ENCODE results near the gene PECR. TPM values are rescaled to one million over a fixed set of nuclear protein-coding genes. Genes with fewer than 3 reads are reported as not detected.

The PECR gene
- total RNA-seq, 3 donors from 2014 or later = 19.6 to 31.8 (median 28.8) TPM

GRCh38 chr2:216090369-216090786 is 8.8 kb upstream of the PECR start:
- intact Hi-C loops (cut with DNase I, micrococcal nuclease) = no loop called here
- Histone ChIP-seq H3K4me1 (ENCODE audit: low read depth) (no peaks in the 10 kb centered on the region), H3K36me3 (ENCODE audit: low read depth) (no peaks in the 10 kb centered on the region), H3K4me3 (no peak overlapping the region), H3K9me3 (no peaks in the 10 kb centered on the region)
- DNase-seq (no peak), ATAC-seq (peak; percentile 28)
- no peak for TF ChIP-seq CTCF (IDR thresholded peaks at IDR 0.05)

GRCh38 chr2:216086207-216086893 is 4.7 kb upstream of the PECR start:
- H3K4me1 ChIP-seq (ENCODE audit: low read depth) = no peaks in the 10 kb centered on the region
- no peak for DNase-seq
- H3K4me3 ChIP-seq = no peak overlapping the region
- H3K9me3 ChIP-seq = no peaks in the 10 kb centered on the region
- intact Hi-C loops (cut with DNase I, micrococcal nuclease) = no loop called here
- TF ChIP-seq CTCF (IDR thresholded peaks at IDR 0.05) = no peak
- no peak for ATAC-seq
- H3K36me3 ChIP-seq (ENCODE audit: low read depth) = no peaks in the 10 kb centered on the region

- no peaks in the 10 kb centered on the region for H3K36me3 ChIP-seq (ENCODE audit: low read depth)
- DNase-seq (no peak), ATAC-seq (no peak)
- intact Hi-C loops (cut with DNase I, micrococcal nuclease) = no loop called here
- peaks cover 10% of the 10 kb centered on the region for H3K4me1 ChIP-seq (ENCODE audit: low read depth)
- H3K4me3 ChIP-seq = no peak overlapping the region
- no peak for TF ChIP-seq CTCF (IDR thresholded peaks at IDR 0.05)
- H3K9me3 ChIP-seq = no peaks in the 10 kb centered on the region
These were observed 2.9 kb upstream of the PECR start for GRCh38 chr2:216084547-216084946.

GRCh38 chr2:216083464-216084281 is 2.1 kb upstream of the PECR start:
- ATAC-seq (no peak), DNase-seq (no peak)
- no peak overlapping the region for H3K4me3 ChIP-seq
- peaks cover 10% of the 10 kb centered on the region for H3K4me1 ChIP-seq (ENCODE audit: low read depth)
- no peaks in the 10 kb centered on the region for H3K36me3 ChIP-seq (ENCODE audit: low read depth)
- no peaks in the 10 kb centered on the region for H3K9me3 ChIP-seq
- intact Hi-C loops (cut with DNase I, micrococcal nuclease) = no loop called here
- no peak for TF ChIP-seq CTCF (IDR thresholded peaks at IDR 0.05)

- ATAC-seq (no peak), DNase-seq (no peak)
- Histone ChIP-seq H3K4me1 (ENCODE audit: low read depth) (peaks cover 10% of the 10 kb centered on the region), H3K4me3 (no peak overlapping the region), H3K36me3 (ENCODE audit: low read depth) (no peaks in the 10 kb centered on the region), H3K9me3 (no peaks in the 10 kb centered on the region)
- no peak for TF ChIP-seq CTCF (IDR thresholded peaks at IDR 0.05)
- intact Hi-C loops (cut with DNase I, micrococcal nuclease) = no loop called here
These were observed 1.2 kb upstream of the PECR start for GRCh38 chr2:216082805-216083204.

All from mucosa of descending colon (tissue), 3 donors.